GM12878 (cell line): Measurements from ENCODE around the gene LRP10. TPM values are rescaled to one million over a fixed set of nuclear protein-coding genes. Genes with fewer than 3 reads are reported as not detected.

Experiments
- ASH2L ChIP-seq: fragments of 300-600, 200-600 bp; sonication (generic); IDR thresholded peaks from 2 replicates; pipeline ENCODE4 v1.6.1; 2017; ENCODE audit warnings: low read depth, mild to moderate bottlenecking, borderline replicate concordance
- BHLHE40 ChIP-seq, 2 experiments: fragments of 450-650 bp in 1 of 2; IDR thresholded peaks; 2 replicates each; pipeline ENCODE4 v1.6.1; 2011 to 2017; ENCODE audit warnings: low read depth in 2 of 2, borderline replicate concordance in 1 of 2, improper control_type of control experiment in 1 of 2, low read length in 1 of 2, mild to moderate bottlenecking in 1 of 2
- FOS ChIP-seq: IDR thresholded peaks from 3 replicates; pipeline ENCODE4 v1.6.1; 2011; ENCODE audit warnings: borderline replicate concordance; ENCODE audit not compliant: insufficient read length; ENCODE audit errors: extremely low read depth
- FOXM1 ChIP-seq: IDR thresholded peaks from 2 replicates; pipeline ENCODE4 v1.6.1; 2012; ENCODE audit warnings: low read depth, mild to moderate bottlenecking, inconsistent platforms, low read length, moderate library complexity
- IRF4 ChIP-seq: IDR thresholded peaks from 2 replicates; pipeline ENCODE4 v1.6.1; 2011; ENCODE audit warnings: low read depth, low read length
- NFXL1 ChIP-seq: fragments of 450-650 bp; IDR thresholded peaks from 2 replicates; pipeline ENCODE4 v1.6.1; 2017; ENCODE audit warnings: antibody characterized with exemption, mild to moderate bottlenecking, borderline replicate concordance
- POLR2AphosphoS2 ChIP-seq: IDR thresholded peaks from 2 replicates; pipeline ENCODE4 v1.6.1; 2011; ENCODE audit warnings: low read depth, mild to moderate bottlenecking, low read length, improper control_type of control experiment, moderate library complexity
- POLR2AphosphoS5 ChIP-seq: IDR thresholded peaks from 2 replicates; pipeline ENCODE4 v1.6.1; 2011; ENCODE audit warnings: mild to moderate bottlenecking, low read length, inconsistent platforms
- SMARCA5 ChIP-seq: fragments of 450-650 bp; IDR thresholded peaks from 2 replicates; pipeline ENCODE4 v1.6.1; 2017; ENCODE audit warnings: mild to moderate bottlenecking
- SPI1 ChIP-seq: IDR thresholded peaks from 2 replicates; pipeline ENCODE4 v1.6.1; 2011; ENCODE audit warnings: low read depth, mild to moderate bottlenecking, low read length, moderate library complexity, borderline replicate concordance; ENCODE audit not compliant: insufficient read depth
- SUPT20H ChIP-seq: IDR thresholded peaks from 2 replicates; pipeline ENCODE4 v1.6.1; 2011; ENCODE audit warnings: low read depth, mild to moderate bottlenecking, low read length, moderate library complexity, borderline replicate concordance; ENCODE audit not compliant: control insufficient read depth
- ZNF384 ChIP-seq: IDR thresholded peaks from 2 replicates; pipeline ENCODE4 v1.6.1; 2012; ENCODE audit warnings: low read depth, mild to moderate bottlenecking, low read length, improper control_type of control experiment, borderline replicate concordance
- ZSCAN29 ChIP-seq: fragments of 450-650 bp; IDR thresholded peaks from 2 replicates; pipeline ENCODE4 v1.6.1; 2017; ENCODE audit warnings: mild to moderate bottlenecking, moderate library complexity
- polyA plus RNA-seq, 11 experiments: library from polyadenylated mRNA; depleted of rRNA in 4 of 11; unstranded in 6 of 11; stranded (reverse) in 5 of 11; fragments of >200 nt; fragmentation: Nextera tagmentation in 4 of 11; fragmentation: Illumina TruSeq in 1 of 11; extraction: Ambion mirVana in 4 of 11; extraction: Trizol in 1 of 11; gene quantifications; 1 replicate in 1 of 11; 2 replicates in 10 of 11; pipeline versions ENCODE4 v1.2.1 to v1.2.3, GENCODE V29; 2011 to 2016; ENCODE audit warnings: inconsistent platforms in 2 of 11, missing spikeins in 2 of 11, low read depth in 1 of 11
- total RNA-seq, 4 experiments: library from RNA; depleted of rRNA in 3 of 4; stranded (reverse); fragments of >200 nt in 3 of 4; fragmentation: Illumina TruSeq in 1 of 4; extraction: Trizol in 1 of 4; gene quantifications; 2 replicates each; pipeline versions ENCODE4 v1.2.1 to v1.2.3, GENCODE V29; 2013 to 2021
- TF ChIP-seq, protein P1 (sequence below), 3 experiments: IDR thresholded peaks in 2 of 3; conservative IDR thresholded peaks in 1 of 3; 2 replicates each; pipeline ENCODE4 v1.5.1; 2011; ENCODE audit warnings: low read depth in 3 of 3, low read length in 3 of 3, mild to moderate bottlenecking in 3 of 3, control low read depth in 2 of 3, moderate library complexity in 2 of 3, inconsistent platforms in 1 of 3, mixed read lengths in 1 of 3; ENCODE audit not compliant: control insufficient read depth in 2 of 3, insufficient read depth in 1 of 3; ENCODE audit errors: extremely low read depth in 1 of 3
- TF ChIP-seq, protein P2 (sequence below): IDR thresholded peaks from 2 replicates; pipeline ENCODE4 v1.6.1; 2012; ENCODE audit warnings: low read length, inconsistent platforms
- TF ChIP-seq, protein P3 (sequence below): fragments of 450-650 bp; IDR thresholded peaks from 2 replicates; pipeline ENCODE4 v1.6.1; 2017; ENCODE audit warnings: mild to moderate bottlenecking, moderate library complexity
- TF ChIP-seq, protein P4 (sequence below): fragments of 450-650 bp; IDR thresholded peaks from 2 replicates; pipeline ENCODE4 v1.6.1; 2016; ENCODE audit warnings: mild to moderate bottlenecking
- TF ChIP-seq, protein P5 (sequence below): fragments of 450-650 bp; IDR thresholded peaks from 2 replicates; pipeline ENCODE4 v1.6.1; 2014; ENCODE audit warnings: mild to moderate bottlenecking
- TF ChIP-seq, protein P6 (sequence below): IDR thresholded peaks from 2 replicates; pipeline ENCODE4 v1.6.1; 2012; ENCODE audit warnings: low read depth, low read length, improper control_type of control experiment

The LRP10 gene
- total and polyA plus RNA-seq, 10 of the 15 experiments (the other 5 are each of a cell fraction or from before 2014, with no cell fraction given): 3.0 to 56.9 (median 20.9) TPM

DNA sequence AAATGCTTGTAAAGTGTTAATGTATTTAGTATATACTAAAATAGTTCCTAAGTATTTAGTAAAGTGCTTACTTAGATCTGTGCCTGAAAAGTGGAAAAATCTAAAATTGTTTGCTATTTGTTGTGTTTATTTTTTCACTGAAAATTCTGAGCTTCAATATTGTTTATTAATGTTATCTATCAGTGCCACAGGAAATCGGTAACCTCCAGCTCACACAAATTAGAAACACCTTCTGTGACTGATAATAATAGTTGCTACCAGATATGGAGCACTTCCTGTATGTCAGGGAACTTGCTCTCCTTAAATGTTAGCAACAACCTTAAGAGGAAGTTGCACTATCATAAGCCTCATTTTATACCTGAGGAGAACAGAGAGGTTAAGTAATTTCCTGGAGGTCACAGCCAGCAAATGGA is 723 bp upstream of the LRP10 start (continued):
- TF ChIP-seq, protein P1, sequence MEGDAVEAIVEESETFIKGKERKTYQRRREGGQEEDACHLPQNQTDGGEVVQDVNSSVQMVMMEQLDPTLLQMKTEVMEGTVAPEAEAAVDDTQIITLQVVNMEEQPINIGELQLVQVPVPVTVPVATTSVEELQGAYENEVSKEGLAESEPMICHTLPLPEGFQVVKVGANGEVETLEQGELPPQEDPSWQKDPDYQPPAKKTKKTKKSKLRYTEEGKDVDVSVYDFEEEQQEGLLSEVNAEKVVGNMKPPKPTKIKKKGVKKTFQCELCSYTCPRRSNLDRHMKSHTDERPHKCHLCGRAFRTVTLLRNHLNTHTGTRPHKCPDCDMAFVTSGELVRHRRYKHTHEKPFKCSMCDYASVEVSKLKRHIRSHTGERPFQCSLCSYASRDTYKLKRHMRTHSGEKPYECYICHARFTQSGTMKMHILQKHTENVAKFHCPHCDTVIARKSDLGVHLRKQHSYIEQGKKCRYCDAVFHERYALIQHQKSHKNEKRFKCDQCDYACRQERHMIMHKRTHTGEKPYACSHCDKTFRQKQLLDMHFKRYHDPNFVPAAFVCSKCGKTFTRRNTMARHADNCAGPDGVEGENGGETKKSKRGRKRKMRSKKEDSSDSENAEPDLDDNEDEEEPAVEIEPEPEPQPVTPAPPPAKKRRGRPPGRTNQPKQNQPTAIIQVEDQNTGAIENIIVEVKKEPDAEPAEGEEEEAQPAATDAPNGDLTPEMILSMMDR (IDR thresholded peaks at IDR 0.05 in 2 of 3, conservative IDR thresholded peaks at IDR 0.05 in 1 of 3; ENCODE audit: control insufficient read depth in 2 of 3, extremely low read depth in 1 of 3, insufficient read depth in 1 of 3, low read depth in 3 of 3, low read length in 3 of 3): no peak
- TF ChIP-seq ASH2L: no peak
- TF ChIP-seq, protein P2, sequence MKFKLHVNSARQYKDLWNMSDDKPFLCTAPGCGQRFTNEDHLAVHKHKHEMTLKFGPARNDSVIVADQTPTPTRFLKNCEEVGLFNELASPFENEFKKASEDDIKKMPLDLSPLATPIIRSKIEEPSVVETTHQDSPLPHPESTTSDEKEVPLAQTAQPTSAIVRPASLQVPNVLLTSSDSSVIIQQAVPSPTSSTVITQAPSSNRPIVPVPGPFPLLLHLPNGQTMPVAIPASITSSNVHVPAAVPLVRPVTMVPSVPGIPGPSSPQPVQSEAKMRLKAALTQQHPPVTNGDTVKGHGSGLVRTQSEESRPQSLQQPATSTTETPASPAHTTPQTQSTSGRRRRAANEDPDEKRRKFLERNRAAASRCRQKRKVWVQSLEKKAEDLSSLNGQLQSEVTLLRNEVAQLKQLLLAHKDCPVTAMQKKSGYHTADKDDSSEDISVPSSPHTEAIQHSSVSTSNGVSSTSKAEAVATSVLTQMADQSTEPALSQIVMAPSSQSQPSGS: peak; percentile 61; the same call in 1 of the 2 replicates
- no peak for TF ChIP-seq NFXL1
- TF ChIP-seq, protein P3, sequence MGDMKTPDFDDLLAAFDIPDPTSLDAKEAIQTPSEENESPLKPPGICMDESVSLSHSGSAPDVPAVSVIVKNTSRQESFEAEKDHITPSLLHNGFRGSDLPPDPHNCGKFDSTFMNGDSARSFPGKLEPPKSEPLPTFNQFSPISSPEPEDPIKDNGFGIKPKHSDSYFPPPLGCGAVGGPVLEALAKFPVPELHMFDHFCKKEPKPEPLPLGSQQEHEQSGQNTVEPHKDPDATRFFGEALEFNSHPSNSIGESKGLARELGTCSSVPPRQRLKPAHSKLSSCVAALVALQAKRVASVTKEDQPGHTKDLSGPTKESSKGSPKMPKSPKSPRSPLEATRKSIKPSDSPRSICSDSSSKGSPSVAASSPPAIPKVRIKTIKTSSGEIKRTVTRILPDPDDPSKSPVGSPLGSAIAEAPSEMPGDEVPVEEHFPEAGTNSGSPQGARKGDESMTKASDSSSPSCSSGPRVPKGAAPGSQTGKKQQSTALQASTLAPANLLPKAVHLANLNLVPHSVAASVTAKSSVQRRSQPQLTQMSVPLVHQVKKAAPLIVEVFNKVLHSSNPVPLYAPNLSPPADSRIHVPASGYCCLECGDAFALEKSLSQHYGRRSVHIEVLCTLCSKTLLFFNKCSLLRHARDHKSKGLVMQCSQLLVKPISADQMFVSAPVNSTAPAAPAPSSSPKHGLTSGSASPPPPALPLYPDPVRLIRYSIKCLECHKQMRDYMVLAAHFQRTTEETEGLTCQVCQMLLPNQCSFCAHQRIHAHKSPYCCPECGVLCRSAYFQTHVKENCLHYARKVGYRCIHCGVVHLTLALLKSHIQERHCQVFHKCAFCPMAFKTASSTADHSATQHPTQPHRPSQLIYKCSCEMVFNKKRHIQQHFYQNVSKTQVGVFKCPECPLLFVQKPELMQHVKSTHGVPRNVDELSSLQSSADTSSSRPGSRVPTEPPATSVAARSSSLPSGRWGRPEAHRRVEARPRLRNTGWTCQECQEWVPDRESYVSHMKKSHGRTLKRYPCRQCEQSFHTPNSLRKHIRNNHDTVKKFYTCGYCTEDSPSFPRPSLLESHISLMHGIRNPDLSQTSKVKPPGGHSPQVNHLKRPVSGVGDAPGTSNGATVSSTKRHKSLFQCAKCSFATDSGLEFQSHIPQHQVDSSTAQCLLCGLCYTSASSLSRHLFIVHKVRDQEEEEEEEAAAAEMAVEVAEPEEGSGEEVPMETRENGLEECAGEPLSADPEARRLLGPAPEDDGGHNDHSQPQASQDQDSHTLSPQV: no peak
- TF ChIP-seq, protein P4, sequence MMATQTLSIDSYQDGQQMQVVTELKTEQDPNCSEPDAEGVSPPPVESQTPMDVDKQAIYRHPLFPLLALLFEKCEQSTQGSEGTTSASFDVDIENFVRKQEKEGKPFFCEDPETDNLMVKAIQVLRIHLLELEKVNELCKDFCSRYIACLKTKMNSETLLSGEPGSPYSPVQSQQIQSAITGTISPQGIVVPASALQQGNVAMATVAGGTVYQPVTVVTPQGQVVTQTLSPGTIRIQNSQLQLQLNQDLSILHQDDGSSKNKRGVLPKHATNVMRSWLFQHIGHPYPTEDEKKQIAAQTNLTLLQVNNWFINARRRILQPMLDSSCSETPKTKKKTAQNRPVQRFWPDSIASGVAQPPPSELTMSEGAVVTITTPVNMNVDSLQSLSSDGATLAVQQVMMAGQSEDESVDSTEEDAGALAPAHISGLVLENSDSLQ: peak; percentile 56
- TF ChIP-seq SPI1: peak; percentile 73
- no peak for TF ChIP-seq POLR2AphosphoS2
- TF ChIP-seq FOS: no peak
- peak; percentile 60; the same call in 1 of the 2 replicates for TF ChIP-seq IRF4
- TF ChIP-seq, protein P5, sequence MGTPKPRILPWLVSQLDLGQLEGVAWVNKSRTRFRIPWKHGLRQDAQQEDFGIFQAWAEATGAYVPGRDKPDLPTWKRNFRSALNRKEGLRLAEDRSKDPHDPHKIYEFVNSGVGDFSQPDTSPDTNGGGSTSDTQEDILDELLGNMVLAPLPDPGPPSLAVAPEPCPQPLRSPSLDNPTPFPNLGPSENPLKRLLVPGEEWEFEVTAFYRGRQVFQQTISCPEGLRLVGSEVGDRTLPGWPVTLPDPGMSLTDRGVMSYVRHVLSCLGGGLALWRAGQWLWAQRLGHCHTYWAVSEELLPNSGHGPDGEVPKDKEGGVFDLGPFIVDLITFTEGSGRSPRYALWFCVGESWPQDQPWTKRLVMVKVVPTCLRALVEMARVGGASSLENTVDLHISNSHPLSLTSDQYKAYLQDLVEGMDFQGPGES: no peak
- TF ChIP-seq ZSCAN29: no peak
- peak; percentile 72 for TF ChIP-seq SMARCA5
- no peak for TF ChIP-seq POLR2AphosphoS5
- TF ChIP-seq FOXM1: peak; percentile 72; the same call in 1 of the 2 replicates
- TF ChIP-seq BHLHE40 (IDR thresholded peaks at IDR 0.05; ENCODE audit: borderline replicate concordance in 1 of 2, low read depth in 2 of 2, low read length in 1 of 2): 0 out of 4 replicates have a peak, but pooled peaks of 1 of the 2 experiments have one; percentile 1
- TF ChIP-seq, protein P6, sequence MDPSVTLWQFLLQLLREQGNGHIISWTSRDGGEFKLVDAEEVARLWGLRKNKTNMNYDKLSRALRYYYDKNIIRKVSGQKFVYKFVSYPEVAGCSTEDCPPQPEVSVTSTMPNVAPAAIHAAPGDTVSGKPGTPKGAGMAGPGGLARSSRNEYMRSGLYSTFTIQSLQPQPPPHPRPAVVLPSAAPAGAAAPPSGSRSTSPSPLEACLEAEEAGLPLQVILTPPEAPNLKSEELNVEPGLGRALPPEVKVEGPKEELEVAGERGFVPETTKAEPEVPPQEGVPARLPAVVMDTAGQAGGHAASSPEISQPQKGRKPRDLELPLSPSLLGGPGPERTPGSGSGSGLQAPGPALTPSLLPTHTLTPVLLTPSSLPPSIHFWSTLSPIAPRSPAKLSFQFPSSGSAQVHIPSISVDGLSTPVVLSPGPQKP: peak; percentile 95
- TF ChIP-seq ZNF384: no peak
- no peak for TF ChIP-seq SUPT20H
